Vagina (tissue), 2 donors: ENCODE results near the gene TSSK6. TPM values are rescaled to one million over a fixed set of nuclear protein-coding genes. Genes with fewer than 3 reads are reported as not detected.

ENCODE experiments used
- DNase-seq, 2 donors: peaks; one replicate each; pipeline ENCODE4 v3.0.0-alpha.2; 2017; ENCODE audit errors: extremely low spot score in 2 of 2
- H3K27ac ChIP-seq: fragments of 200-600 bp; sonication (generic); one replicate; pipeline ENCODE4 v1.5.1; 2019
- H3K27me3 ChIP-seq: fragments of 200-600 bp; sonication (generic); one replicate; pipeline ENCODE4 v1.5.1; 2019
- H3K36me3 ChIP-seq, 2 donors: fragments of 200-600 bp; sonication (generic); one replicate each; pipeline ENCODE4 v1.5.1; 2017 to 2019
- H3K4me1 ChIP-seq: fragments of 200-600 bp; sonication (generic); one replicate; pipeline ENCODE4 v1.5.1; 2019
- H3K4me3 ChIP-seq, 2 donors: fragments of 200-600 bp; sonication (generic); 1 replicate in 1 of 2; 2 replicates in 1 of 2; pipeline ENCODE4 v1.5.1; 2016 to 2019
- H3K9me3 ChIP-seq: fragments of 200-600 bp; sonication (generic); one replicate; pipeline ENCODE4 v1.5.1; 2019
- POLR2A ChIP-seq, 2 donors: fragments of 450-650 bp; IDR thresholded peaks; one replicate each; pipeline ENCODE4 v1.6.1; 2017; ENCODE audit warnings: antibody characterized with exemption in 2 of 2, mild to moderate bottlenecking in 2 of 2, moderate library complexity in 2 of 2
- POLR2AphosphoS5 ChIP-seq, 2 donors: sonication (generic); formaldehyde crosslinking; IDR thresholded peaks; one replicate each; pipeline ENCODE4 v1.9.0; 2017; ENCODE audit warnings: antibody characterized with exemption in 2 of 2, mild to moderate bottlenecking in 2 of 2, low read depth in 1 of 2; ENCODE audit not compliant: insufficient read depth in 1 of 2
- intact Hi-C: fragments of 100-400 bp; cut with DNase I; formaldehyde crosslinking; loops from one replicate; pipeline ENCODE4 v1.15.1; 2023
- total RNA-seq: library from RNA; depleted of rRNA; stranded (reverse); fragments of >200 nt; gene quantifications from one replicate; pipeline ENCODE4 v1.2.3, GENCODE V29; 2016
- TF ChIP-seq, protein P1 (sequence below), 3 experiments: fragments of 450-650 bp in 2 of 3; fragments of 200-600 bp in 1 of 3; sonication (generic) in 1 of 3; IDR thresholded peaks; one replicate each; pipeline ENCODE4 v1.5.1; 2017 to 2019; ENCODE audit warnings: antibody characterized with exemption in 3 of 3, mild to moderate bottlenecking in 2 of 3, moderate library complexity in 2 of 3

TSSK6 gene
- total RNA-seq, result 0.98 TPM

DNA sequence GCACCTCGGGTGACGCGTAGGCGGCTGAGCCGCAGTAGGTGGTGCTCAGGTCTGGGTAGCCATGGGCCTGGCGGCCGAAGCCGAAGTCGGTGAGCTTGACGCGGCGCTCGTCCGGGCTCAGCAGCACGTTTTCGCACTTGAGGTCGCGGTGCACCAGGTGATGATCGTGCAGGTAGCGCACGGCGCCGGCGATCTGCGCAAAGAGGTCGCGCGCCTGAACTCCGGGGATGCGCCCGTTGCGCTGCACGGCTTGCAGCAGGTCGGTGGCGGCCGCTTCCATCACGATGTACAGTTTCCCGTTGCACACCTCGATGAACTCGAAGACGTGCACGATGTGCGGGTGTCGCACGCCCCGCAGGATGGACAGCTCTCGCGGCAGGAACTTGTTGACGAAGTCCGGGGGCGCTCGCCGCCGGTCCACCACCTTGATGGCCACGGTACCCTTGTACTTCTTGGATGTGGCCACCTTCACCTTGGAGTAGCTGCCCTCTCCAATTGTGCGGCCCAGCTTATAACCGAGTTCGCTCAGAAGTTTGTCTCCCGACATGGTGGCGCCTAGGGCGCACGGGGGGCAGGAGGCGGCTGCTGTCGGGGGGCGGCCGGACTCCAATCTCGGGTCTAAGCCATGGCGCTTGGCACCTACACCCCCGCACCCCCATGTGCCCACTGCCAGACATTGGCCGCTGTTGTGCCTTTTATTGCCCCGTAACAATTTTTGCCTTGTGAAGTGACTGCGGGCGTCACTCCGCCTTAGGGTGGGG is at the start of gene TSSK6:
Gene TSSK6 (minus strand): TSS at position 668 of the 761 bp plus-strand sequence. CDS start 121 bp downstream, at position 547.
- no peaks in the 10 kb centered on the region for H3K27me3 ChIP-seq
- H3K36me3 ChIP-seq, result no peaks in the 10 kb centered on the region
- H3K4me3 ChIP-seq, result peak within 1 kb of the TSS; percentile 56 to 69
- no peak for DNase-seq
- H3K4me1 ChIP-seq, result peaks cover 37% of the 10 kb centered on the region
- TF ChIP-seq POLR2A (IDR thresholded peaks at IDR 0.05) (no peak), POLR2AphosphoS5 (IDR thresholded peaks at IDR 0.05; ENCODE audit: insufficient read depth in 1 of 2, low read depth in 1 of 2) (no peak)
- TF ChIP-seq, protein P1, sequence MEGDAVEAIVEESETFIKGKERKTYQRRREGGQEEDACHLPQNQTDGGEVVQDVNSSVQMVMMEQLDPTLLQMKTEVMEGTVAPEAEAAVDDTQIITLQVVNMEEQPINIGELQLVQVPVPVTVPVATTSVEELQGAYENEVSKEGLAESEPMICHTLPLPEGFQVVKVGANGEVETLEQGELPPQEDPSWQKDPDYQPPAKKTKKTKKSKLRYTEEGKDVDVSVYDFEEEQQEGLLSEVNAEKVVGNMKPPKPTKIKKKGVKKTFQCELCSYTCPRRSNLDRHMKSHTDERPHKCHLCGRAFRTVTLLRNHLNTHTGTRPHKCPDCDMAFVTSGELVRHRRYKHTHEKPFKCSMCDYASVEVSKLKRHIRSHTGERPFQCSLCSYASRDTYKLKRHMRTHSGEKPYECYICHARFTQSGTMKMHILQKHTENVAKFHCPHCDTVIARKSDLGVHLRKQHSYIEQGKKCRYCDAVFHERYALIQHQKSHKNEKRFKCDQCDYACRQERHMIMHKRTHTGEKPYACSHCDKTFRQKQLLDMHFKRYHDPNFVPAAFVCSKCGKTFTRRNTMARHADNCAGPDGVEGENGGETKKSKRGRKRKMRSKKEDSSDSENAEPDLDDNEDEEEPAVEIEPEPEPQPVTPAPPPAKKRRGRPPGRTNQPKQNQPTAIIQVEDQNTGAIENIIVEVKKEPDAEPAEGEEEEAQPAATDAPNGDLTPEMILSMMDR (IDR thresholded peaks at IDR 0.05), result no peak
- no peaks in the 10 kb centered on the region for H3K9me3 ChIP-seq
- intact Hi-C loops, result no loop called here
- H3K27ac ChIP-seq, result peak within 1 kb of the TSS; percentile 80

DNA sequence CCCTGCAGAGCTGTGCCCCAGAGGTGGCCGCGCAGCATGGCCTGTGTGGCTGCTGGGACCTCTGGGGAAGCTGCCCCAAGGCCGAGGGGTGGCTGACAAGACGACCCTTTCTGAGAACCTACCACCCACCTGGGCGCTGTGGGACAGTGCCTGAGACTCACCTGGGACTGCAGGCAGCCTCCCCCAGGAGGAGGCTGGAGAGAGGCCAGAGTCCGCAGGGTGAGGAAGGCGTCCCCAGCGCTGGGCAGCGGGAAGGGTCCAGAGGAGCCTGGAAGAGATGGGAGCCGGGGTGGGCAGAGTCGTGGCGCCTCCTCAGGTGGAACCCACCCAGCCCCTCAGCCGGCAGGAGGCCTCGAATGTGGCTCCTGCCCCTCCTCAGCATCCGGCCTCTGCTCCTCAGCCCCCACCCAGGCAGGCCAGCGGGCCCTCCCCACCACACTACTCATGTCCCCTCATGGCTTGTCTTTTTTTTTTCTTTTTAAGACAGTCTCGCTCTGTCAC is 48.0 kb upstream of the TSSK6 start:
- TF ChIP-seq POLR2AphosphoS5 (IDR thresholded peaks at IDR 0.05; ENCODE audit: insufficient read depth in 1 of 2, low read depth in 1 of 2) (no peak), POLR2A (IDR thresholded peaks at IDR 0.05) (no peak)
- TF ChIP-seq, protein P1 (IDR thresholded peaks at IDR 0.05), result no peak
- Histone ChIP-seq H3K27ac (no peak overlapping the region), H3K9me3 (no peaks in the 10 kb centered on the region), H3K36me3 (no peaks in the 10 kb centered on the region), H3K4me1 (no peaks in the 10 kb centered on the region), H3K4me3 (no peak overlapping the region), H3K27me3 (no peaks in the 10 kb centered on the region)
- DNase-seq, result no peak
- intact Hi-C loops, result no loop called here

DNA sequence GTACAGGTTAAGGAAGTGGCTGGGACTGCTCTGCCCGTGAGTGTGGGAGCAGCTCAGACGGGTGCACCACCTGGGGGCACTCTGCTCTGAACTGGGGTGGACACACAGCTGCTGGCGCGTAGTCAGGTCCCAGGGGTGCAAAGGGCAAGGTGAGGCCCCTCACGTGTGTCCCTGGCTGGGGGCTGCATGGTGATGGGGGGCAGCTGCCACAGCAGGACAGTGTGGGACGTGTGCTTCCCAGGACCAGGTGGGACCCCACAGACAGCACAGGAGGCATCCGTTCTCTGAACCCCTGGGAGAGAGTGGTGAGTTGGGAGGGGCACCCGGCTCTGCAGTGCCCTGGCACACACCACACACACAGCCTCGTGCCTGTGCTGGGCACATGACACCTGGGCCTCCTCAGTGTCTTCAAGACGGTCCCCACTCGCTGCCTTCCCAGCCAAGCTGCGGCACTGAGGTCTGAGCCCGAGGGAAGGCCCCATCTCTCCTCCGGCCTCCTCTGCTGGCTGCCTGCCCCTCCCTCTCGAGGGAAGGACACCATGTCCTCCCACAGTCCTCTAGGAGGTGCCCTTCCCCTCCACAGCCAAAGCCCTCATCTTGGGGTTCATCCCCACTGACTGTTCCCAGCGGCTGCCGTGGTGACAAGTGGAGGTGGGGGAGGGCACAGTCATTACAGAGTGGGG is 47.5 kb upstream of the TSSK6 start:
- no peak overlapping the region for H3K27ac ChIP-seq
- no peaks in the 10 kb centered on the region for H3K4me1 ChIP-seq
- no peak for TF ChIP-seq POLR2AphosphoS5 (IDR thresholded peaks at IDR 0.05; ENCODE audit: insufficient read depth in 1 of 2, low read depth in 1 of 2)
- no peak for TF ChIP-seq POLR2A (IDR thresholded peaks at IDR 0.05)
- TF ChIP-seq, protein P1 (IDR thresholded peaks at IDR 0.05), result no peak
- no peak overlapping the region for H3K4me3 ChIP-seq
- no peak for DNase-seq
- intact Hi-C loops, result no loop called here
- H3K9me3 ChIP-seq, result no peaks in the 10 kb centered on the region
- no peaks in the 10 kb centered on the region for H3K27me3 ChIP-seq
- no peaks in the 10 kb centered on the region for H3K36me3 ChIP-seq

DNA sequence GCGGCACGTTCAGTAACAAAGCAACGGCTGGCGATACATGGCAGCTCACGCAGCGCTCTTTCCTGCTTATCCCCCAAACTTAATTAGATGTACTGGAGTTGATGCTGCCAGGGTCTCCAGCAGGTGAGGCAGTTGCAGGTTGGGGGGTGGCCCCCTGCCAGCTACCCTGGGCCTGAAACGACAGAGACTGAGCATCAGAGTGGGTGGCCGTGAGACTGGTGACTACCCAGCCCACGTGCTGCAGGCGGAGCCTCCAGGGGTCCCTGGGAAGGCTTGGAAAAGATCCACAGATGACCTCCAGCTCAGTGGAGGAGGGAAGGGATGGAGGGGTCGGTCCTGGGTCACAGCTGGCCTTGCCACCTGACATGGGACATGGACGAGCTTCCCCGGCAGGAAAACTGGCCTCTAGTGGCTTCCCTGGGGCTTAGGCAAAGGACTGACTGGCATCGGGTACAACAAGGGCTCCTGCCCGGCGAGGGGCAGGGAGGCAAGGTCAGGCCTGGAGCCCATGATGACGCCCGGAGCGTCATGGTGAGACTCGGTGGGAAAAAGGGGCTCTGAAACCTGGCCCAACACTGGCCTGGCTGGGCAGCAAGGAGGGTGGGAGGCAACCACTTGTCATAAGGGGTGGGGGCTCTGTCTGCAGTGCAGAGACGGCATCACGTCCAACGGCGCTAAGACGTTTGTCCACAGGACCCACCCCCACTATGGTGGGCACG is 46.8 kb upstream of the TSSK6 start:
- DNase-seq, result no peak
- Histone ChIP-seq H3K27me3 (no peaks in the 10 kb centered on the region), H3K9me3 (no peaks in the 10 kb centered on the region), H3K27ac (no peak overlapping the region), H3K4me3 (no peak overlapping the region), H3K4me1 (no peaks in the 10 kb centered on the region), H3K36me3 (no peaks in the 10 kb centered on the region)
- TF ChIP-seq POLR2A (IDR thresholded peaks at IDR 0.05) (no peak), POLR2AphosphoS5 (IDR thresholded peaks at IDR 0.05; ENCODE audit: insufficient read depth in 1 of 2, low read depth in 1 of 2) (no peak)
- TF ChIP-seq, protein P1 (IDR thresholded peaks at IDR 0.05), result no peak
- intact Hi-C loops, result no loop called here
